Subcutaneous adipose tissue (tissue), 4 donors: ENCODE measurements around the gene UROC1. TPM values are rescaled to one million over a fixed set of nuclear protein-coding genes. Genes with fewer than 3 reads are reported as not detected.

ENCODE experiments used
- CTCF ChIP-seq: fragments of 450-650 bp; IDR thresholded peaks from one replicate; pipeline ENCODE4 v1.5.1; 2016; ENCODE audit warnings: low read depth, mild to moderate bottlenecking, control low read depth, antibody characterized with exemption, moderate library complexity
- total RNA-seq, 4 donors: library from RNA; depleted of rRNA; stranded (reverse); fragments of >200 nt; gene quantifications; one replicate each; pipeline ENCODE4 v1.1.0, GENCODE V29; 2016

The UROC1 gene
- total RNA-seq, 4 donors from 2014 or later, result not detected

DNA sequence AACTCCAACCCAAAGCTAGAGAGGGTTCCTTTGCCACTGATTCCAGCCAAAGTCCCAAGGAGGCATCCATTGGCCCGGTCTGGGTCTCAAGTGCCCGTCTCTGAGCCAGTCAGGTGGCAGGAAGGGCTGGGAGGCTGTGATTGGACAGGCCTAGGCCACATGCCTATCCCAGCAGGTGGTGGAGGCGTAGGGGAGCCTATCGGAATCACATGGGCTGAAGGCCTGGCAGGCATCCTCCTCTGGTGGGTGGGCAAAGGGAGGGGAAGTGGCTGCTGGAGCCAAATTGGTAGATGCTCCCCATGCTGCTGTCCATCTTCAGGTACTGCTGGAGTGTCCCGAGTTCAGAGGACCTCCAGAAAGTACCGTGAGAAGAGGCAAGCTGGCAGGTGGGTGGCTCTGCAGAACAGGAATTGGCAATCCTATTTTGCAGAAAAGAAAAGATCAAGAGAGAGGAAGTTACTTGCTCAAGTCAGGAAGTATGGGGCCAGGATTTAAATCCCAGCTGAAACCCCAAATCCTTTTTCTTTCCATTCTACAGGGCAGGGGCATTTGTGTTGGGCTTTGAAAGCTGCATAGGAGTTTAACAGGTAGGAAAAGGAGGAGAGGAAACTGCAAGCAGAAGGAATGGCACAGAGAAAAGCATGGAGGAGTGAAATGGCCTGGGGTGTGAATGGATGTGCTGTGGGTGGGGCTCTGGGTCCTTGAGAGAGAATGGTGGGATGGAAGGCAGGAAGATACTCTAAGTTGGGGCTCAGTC lies 10.1 kb upstream of the UROC1 start:
- TF ChIP-seq CTCF, result no peak

GRCh38 chr3:126527006-126527405 lies 9.4 kb upstream of the UROC1 start:
- no peak for TF ChIP-seq CTCF

GRCh38 chr3:126526668-126527005 lies 9.1 kb upstream of the UROC1 start:
- TF ChIP-seq CTCF, result no peak

GRCh38 chr3:126525853-126526667 lies 8.5 kb upstream of the UROC1 start:
- TF ChIP-seq CTCF, result no peak

DNA sequence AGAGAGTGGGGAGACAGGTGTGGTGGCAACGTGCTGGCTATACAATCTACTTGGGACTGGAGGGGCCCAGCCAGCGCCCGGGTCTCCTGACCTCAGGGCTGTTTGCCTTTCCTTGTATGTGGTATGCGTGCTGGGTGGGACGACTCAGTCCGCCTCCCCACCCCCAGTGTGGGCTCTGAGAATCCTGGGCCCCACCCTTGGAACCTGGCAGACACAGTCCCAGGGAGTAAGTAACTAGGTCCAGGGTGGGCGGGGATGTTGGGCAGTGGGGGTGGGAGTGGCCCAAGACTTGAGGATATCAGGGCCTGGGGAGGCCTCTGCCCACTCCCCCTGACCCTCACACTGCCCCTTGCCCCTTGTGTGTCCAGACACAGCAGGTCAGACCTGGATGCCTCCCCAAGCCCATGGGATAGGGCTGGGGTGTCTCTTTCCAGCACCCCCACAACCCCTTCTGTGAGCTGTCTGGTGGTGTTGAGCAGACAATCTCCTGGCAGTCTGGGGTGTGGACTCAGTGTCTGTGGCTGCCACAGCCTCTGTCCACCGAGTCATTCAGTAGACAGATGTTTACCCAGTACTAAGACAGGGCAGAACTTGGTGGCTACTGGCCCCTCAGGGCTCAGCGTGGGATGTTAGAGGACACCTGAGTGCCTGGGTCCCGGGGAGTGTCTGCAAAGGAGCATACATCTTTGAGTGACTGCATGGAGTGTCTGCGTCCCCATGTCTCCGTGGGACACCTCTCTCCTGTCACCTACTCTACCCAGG lies 7.7 kb upstream of the UROC1 start:
- no peak for TF ChIP-seq CTCF

DNA sequence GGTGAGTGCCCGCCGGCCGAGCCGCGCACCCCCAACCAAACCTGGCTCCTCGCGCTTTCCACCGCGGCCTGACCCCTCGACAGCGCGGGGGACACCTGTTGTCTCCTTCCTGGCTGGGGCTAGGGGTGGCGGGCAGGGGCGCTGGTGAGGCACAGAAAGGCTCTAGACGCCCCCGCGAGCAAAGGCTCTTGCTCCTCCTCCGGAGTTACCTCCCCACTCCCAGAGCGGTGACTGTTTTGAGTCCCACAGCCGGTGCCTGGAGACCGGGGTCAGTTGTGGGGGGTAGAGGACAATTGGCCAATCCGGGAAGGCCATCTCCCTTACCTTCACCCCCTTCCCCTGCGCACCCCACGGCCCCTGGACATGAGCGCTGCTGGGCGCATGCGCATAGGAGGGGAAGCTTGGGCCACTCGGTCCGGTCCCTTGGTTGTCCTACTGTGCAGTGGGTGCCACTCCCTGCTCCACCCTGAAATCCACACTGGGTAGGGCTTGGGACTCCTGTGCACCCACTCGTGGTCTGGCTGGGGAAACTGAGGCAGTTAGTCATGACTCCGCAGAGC lies 6.9 kb upstream of the UROC1 start:
- TF ChIP-seq CTCF, result no peak
